Stimulated activated CD4-positive, alpha-beta T cell treated with anti-CD3 and anti-CD28 coated beads, Interleukin-4, amount 100 ng/mL, for 24 hours (primary cell): ENCODE results near the gene KRTAP1-3.
"Not testable (repeated sequence)": the region's sequence is repeated elsewhere in the genome, so short reads cannot be mapped to it uniquely, and the experiment has no call there.

Experiments
- DNase-seq: peaks from one replicate; pipeline ENCODE4 v3.0.0-alpha.2; 2020

Gene KRTAP1-3

DNA sequence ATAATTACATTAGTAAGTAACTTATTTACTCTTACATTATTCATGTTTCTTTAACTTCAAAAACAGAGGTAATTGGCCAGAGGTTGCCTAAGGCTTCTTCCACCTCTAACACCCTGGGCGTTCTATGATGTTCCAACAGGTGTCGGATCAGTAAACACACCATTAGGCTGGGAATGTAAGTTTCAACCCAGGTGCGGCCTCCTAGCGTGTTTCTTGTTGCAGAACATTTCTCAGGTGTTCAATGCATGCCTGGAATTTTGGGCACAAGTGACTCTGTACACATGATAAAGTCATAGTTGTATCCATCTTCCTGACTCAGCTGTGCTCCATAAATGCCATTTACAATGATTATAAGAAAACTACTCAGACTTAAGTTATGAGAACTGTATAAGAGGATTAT, 19.4 kb upstream of the KRTAP1-3 start:
- no peak for DNase-seq

GRCh38 chr17:41052566-41052965, 17.9 kb upstream of the KRTAP1-3 start:
- no peak for DNase-seq

DNA sequence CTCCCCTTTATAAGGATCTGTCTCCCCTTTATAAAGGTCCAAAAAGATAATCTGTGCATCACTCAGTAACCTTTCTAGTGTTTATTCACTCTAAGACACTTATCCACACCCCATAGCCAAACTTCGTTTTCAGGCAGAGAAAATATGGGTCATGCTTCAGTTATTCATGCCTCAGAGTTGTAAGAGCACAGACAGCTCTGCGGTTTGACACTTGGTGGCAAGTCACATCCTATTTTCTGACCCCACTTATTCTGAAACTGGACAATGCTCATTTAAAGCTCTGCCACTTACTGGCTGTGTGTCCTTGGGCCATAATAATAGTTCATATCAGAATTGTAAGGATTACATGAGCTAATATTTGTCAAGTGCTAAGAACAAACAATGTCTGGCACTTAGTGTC, 14.4 kb upstream of the KRTAP1-3 start:
- DNase-seq, result no peak

DNA sequence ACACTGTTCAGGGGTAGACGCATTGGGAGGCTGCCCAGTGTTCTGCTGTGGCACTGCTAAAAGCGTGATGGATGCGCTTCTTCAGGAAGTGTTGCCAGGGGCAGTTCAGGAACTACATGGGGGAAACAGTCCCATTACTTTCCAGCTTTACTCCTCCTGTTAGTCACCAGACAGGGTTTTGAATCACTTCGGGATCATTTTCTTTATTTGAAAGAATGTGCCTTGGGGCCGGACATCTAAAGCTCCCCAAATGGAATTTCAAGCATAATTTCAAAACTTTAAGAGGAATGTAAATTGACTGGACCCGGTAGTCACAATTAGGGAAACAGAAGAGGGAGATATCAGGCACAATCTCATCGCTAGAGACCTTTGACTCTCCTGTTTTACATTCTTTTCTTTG, 13.8 kb upstream of the KRTAP1-3 start:
- no peak for DNase-seq

DNA sequence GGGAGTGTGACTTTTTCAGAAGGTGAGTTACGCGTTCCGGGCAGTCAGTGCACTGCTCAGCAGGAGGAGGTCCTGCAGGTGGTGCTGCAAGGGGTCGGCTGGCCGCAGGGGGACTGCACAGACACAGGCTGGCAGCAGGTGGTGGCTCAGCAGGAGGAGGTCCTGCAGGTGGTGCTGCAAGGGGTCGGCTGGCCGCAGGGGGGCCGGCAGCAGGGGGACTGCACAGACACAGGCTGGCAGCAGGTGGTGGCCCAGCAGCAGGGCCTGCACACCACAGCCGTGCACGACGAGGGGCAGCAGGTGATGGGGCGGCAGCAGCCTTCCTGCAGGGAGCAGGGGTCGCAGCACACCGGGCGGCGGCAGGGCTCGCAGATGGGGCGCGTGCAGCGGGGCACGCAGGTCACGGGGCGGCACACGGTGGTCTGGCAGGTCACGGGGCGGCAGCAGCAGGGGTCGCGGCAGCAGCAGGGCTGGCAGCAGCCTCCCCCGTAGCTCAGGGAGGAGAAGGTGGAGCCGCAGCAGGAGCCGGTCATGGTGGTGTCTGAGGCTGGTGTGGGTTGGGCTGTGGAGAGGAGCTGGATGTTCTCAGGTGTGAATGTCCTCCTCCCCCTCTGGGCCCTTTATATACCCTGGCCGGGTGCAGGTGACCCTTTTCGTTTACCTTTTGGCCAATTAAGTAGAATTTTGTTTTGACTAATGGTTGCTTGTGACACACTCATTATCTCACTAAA, 12.2 kb upstream of the KRTAP1-3 start, which contains the start of gene KRTAP2-1:
TSS of gene KRTAP2-1 (minus strand) at position 582 of the 731 bp plus-strand sequence. CDS start at position 533, 49 bp downstream.
- not testable (repeated sequence) for DNase-seq

GRCh38 chr17:41042953-41043352, 8.3 kb upstream of the KRTAP1-3 start:
- DNase-seq, result no peak

DNA sequence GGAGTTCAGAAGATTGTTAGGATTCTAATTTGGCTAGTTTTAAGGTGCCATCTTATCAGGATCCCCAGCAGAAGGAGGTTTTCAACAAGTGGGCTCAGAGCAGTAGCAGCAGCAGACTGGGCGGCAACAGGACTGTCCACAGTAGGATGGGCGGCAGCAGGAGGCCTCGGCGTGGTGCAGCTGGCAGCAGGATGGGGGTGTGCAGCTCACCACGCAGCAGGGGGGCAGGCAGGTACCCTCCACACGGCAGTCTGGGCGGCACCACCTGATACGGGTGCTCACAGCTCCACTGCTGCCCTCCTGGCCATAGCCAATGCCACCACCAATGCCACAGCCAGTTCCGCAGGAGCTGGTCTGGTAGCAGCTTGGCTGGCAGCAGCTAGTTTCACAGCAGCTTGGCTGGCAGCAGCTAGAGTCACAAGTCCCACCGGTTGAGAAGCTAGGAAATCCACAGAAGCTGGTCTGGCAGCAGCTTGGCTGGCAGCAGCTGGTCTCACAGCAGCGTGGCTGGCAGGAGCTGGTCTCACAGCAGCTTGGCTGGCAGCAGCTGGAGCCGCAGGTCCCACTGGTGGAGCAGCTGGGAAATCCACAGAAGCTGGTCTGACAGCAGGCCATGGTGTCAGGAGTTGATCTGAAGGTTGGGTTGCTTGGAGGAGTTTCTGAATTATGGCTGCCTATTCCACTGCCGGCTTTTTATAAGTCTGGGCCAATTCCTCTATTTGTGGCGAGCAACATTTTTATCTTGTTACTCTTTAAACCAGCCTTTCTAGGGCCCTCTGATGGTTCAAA, 6.3 kb upstream of the KRTAP1-3 start, which contains the start of gene KRTAP1-1:
TSS of gene KRTAP1-1 (minus strand) at position 668 of the 789 bp plus-strand sequence. CDS start at position 615, 53 bp downstream.
- not testable (repeated sequence) for DNase-seq

DNA sequence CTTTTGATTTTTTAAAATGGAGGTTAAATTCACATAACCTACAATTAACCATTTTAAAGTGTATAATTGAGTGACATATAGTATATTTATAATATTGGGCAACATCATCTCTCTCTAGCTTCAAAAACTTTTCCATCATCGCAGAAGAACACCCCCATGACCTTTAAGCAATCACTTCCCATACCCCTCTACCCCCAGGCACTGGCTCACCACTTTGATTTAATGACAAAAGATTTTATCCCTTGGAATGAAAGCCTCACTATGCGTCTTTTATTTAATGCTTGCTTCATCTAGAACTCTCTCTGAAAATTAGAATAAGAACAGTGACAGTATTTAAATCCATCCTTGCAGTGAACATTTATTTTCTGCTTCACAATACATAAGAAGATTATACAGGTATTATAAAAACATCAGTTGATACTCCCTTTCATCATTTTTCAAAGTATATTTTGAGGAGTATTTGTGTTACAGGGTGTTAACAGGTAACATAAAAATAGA, 3.2 kb upstream of the KRTAP1-3 start:
- no peak for DNase-seq

DNA sequence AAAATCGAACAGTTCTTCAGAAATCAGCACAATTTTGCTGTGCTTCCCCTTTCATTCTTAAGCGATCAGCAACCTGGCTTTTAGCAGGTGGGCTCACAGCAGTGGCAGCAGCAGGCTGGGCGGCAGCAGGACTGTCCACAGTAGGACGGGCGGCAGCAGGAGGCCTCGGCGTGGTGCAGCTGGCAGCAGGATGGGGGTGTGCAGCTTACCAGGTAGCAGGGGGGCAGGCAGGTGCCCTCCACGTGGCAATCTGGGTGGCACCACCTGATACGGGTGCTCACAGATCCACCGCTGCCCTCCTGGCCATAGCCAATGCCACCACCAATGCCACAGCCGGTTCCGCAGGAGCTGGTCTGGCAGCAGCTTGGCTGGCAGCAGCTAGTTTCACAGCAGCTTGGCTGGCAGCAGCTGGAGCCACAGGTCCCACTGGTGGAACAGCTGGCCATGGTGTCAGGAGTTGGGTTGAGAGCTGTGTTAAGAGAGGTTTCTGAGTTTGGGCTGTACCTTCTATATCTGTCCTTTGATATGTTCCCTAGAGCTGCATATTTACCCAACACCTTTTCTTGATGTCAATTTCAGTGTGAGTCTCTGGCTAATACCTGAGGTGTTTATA, 4.9 kb downstream of the KRTAP1-3 start, which contains the start of gene KRTAP1-4:
TSS of gene KRTAP1-4 (minus strand) at position 563 of the 613 bp plus-strand sequence. CDS start at position 446, 117 bp downstream.
- no peak for DNase-seq

DNA sequence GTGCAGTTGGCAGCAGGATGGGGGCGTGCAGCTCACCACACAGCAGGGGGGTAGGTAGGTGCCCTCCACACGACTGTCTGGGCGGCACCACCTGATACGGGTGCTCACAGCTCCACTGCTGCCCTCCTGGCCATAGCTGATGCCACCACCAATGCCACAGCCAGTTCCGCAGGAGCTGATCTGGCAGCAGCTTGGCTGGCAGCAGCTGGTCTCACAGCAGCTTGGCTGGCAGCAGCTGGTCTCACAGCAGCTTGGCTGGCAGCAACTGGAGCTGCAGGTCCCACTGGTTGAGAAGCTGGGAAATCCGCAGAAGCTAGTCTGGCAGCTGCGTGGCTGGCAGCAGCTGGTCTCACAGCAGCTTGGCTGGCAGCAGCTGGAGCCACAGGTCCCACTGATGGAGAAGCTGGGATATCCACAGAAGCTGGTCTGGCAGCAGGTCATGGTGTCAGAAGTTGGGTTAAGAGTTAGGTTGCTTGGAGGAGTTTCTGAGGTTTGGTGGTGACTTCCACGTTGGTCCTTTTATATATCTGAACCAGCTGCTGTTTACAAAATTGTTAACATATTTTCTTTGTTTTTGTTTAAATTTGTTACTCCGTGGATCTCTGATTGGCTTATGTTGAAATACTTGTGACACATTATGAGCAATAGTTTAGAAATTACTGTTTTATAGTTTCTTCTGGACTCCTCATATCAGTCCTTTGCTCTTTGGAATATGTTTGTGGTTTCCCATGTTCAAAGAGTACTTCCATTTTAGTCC, 7.8 kb downstream of the KRTAP1-3 start, which contains the start of gene KRTAP1-5:
TSS of gene KRTAP1-5 (minus strand) at position 494 of the 757 bp plus-strand sequence. CDS start at position 441, 53 bp downstream.
- DNase-seq, result no peak

DNA sequence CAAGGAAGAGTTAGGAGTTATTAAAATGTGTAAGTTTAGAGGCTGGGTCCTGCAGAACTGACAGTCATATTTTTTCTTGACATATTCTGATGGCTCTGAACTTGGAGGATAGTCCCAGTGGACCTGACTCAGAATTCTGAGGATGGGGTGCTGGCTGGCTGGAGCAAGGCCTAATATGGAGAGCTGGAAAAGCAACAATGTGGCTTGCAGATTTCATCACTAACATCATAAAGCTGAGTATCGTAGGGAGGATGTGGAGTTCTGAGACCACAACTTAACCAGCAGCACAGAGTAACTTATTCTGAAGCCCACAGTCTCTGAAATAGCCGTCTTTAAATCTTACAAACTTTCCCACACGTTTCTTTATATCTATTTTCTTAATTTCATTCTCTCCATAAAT, 10.0 kb downstream of the KRTAP1-3 start:
- DNase-seq, result no peak

GRCh38 chr17:41020336-41020735, 14.3 kb downstream of the KRTAP1-3 start:
- DNase-seq, result no peak

DNA sequence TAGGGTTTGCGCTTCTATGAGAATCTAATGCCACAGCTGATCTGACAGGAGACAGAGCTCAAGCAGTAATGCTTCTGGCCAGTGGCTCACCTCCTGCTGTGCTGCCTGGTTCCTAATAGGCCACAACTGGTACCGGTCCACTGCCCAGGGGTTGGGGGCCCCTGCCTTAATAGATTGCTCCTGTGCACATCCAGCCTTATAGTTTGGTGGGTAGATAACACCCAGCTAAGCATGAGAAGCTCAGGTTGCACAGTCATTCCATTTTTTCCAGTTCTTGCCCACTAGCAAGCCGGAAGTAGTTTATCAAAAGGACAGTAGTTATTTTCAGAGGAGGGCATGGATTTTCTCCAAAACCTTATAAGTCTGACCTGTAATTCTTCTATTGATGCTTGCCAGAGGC, 15.3 kb downstream of the KRTAP1-3 start:
- no peak for DNase-seq

DNA sequence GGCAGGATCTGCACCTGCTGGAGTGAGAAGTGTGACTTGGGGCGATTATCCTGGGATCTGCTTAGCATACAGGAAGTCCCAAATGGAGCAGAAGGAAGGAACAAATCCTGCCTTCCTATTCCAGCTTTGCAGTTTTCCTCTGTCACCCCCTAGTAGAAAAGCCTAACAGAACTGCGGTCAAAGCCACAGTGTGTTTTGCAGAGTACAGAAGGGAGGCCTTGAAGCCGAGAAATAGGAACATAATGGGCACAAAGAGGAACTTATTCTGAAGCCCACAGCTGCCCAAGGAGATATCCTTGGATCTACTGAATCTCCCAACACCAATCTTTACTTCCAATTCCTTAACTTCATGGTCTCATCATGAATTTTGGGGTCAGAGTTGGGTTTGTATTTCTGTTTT, 16.1 kb downstream of the KRTAP1-3 start:
- no peak for DNase-seq

- DNase-seq, result no peak
These were observed 18.0 kb downstream of the KRTAP1-3 start for GRCh38 chr17:41016578-41017215.

GRCh38 chr17:41015454-41015853, 19.2 kb downstream of the KRTAP1-3 start:
- DNase-seq, result no peak

GRCh38 chr17:41013606-41014005, 21.1 kb downstream of the KRTAP1-3 start:
- DNase-seq, result no peak

DNA sequence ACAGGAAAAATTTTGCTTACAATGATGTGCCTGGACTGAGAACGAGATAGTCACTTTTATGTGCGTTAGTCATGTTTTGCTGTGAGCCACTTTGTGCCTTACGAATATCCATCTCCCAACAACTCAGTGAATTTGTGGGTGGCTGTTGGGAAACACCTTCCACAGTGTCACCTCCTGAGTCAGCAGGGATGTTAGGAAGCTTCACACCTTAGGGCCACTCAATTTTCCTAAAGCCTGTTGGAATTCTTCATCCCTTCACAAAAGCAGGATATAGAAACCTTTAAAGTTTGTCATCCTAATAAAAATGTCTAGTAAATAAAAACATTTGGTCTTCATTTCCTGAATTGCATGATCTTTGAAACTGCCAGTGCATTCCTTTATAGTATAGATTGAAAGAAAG, 21.5 kb downstream of the KRTAP1-3 start:
- DNase-seq, result no peak

GRCh38 chr17:41012326-41013120, 22.2 kb downstream of the KRTAP1-3 start:
- no peak for DNase-seq

- no peak for DNase-seq
These were observed 24.2 kb downstream of the KRTAP1-3 start for GRCh38 chr17:41010441-41010840.

DNA sequence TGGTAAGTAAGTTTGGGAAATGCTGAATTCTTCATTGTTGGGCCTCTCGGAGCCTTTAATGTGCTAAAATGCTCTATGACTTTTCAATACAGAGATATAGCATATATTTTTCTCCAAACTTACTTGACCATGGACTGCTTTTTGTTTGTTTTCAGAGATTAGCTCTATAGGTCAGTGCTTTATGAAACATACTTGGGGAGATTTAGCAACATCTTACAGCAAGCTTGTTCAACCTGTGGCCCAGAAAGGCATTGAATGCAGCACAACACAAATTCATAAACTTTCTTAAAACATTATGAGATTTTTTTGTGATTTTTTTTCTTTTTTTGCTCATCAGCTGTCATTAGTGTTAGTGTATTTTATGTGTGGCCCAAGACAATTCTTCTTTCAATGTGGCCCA, 24.7 kb downstream of the KRTAP1-3 start:
- no peak for DNase-seq
